PC-3 (cell line): ENCODE data around the gene ALS2CL. TPM values are rescaled to one million over a fixed set of nuclear protein-coding genes. Genes with fewer than 3 reads are reported as not detected.
A peak's percentile ranks its signal among the peaks of the same experiment; 100 is the strongest.

Source experiments
- ATAC-seq: fragments of 200-7000 bp; cut with Tn5 transposase; 2 replicates; pipeline ENCODE4 v1.9.1; 2020; ENCODE audit warnings: mild to moderate bottlenecking, moderate library complexity
- BruUV-seq: library from RNA; stranded (reverse); fragments of 400-500 nt; replicated peaks from 2 replicates; lab custom pipeline; 2021; lab: Mats Ljungman, UMichigan
- CTCF ChIA-PET: fragments of 300-600 bp; sonication (Branson Sonifier 250); formaldehyde crosslinking; loops from one replicate; lab custom pipeline; 2022; ENCODE audit warnings: antibody characterized with exemption; lab: Charles Lee
- POLR2A ChIA-PET: fragments of 300-600 bp; sonication (Branson Sonifier 250); formaldehyde crosslinking; loops from one replicate; lab custom pipeline; 2022; ENCODE audit warnings: antibody characterized with exemption; ENCODE audit not compliant: unreplicated experiment; lab: Charles Lee
- DNase-seq: peaks from one replicate; pipeline ENCODE4 v3.0.0-alpha.2; 2015
- H2AFZ ChIP-seq: fragments of 300-600 bp; sonication (generic); 2 replicates; pipeline ENCODE4 v1.6.0; 2016; ENCODE audit warnings: antibody characterized with exemption, low read length
- H3F3A ChIP-seq: fragments of 300-600 bp; sonication (generic); one replicate; pipeline ENCODE4 v1.6.0; 2017; ENCODE audit warnings: antibody characterized with exemption, low read length, control low read depth, mild to moderate bottlenecking; ENCODE audit not compliant: unreplicated experiment
- H3K27ac ChIP-seq: fragments of 300-600 bp; sonication (generic); 2 replicates; pipeline ENCODE4 v1.5.1; 2016; ENCODE audit warnings: mild to moderate bottlenecking, low read length
- H3K27me3 ChIP-seq: fragments of 300-600 bp; sonication (generic); 2 replicates; pipeline ENCODE4 v1.6.1; 2016; ENCODE audit warnings: low read length, mixed read lengths
- H3K36me3 ChIP-seq: fragments of 300-600 bp; sonication (generic); 2 replicates; pipeline ENCODE4 v1.6.1; 2016; ENCODE audit warnings: low read depth, mixed run types, low read length, mixed read lengths
- H3K4me1 ChIP-seq: fragments of 300-600 bp; sonication (generic); 2 replicates; pipeline ENCODE4 v1.5.1; 2016; ENCODE audit warnings: low read length; ENCODE audit not compliant: insufficient read depth
- H3K4me2 ChIP-seq: fragments of 300-600 bp; sonication (generic); 2 replicates; pipeline ENCODE4 v1.6.0; 2016; ENCODE audit warnings: low read length
- H3K4me3 ChIP-seq: fragments of 300-600 bp; sonication (generic); 2 replicates; pipeline ENCODE4 v1.5.1; 2016; ENCODE audit warnings: mild to moderate bottlenecking, low read length, mixed read lengths
- H3K79me2 ChIP-seq: fragments of 300-600 bp; sonication (generic); 2 replicates; pipeline ENCODE4 v1.6.1; 2017; ENCODE audit warnings: low read length, mixed read lengths
- H3K9ac ChIP-seq: fragments of 300-600 bp; sonication (generic); 2 replicates; pipeline ENCODE4 v1.6.0; 2016; ENCODE audit warnings: mild to moderate bottlenecking, low read length
- H3K9me2 ChIP-seq: fragments of 300-600 bp; sonication (generic); replicated peaks from 2 replicates; pipeline ENCODE4 v1.6.1; 2016; ENCODE audit warnings: mixed run types, low read length, mixed read lengths
- H3K9me3 ChIP-seq: fragments of 300-600 bp; sonication (generic); 2 replicates; pipeline ENCODE4 v1.6.1; 2016; ENCODE audit warnings: low read length, mixed read lengths
- H4K20me1 ChIP-seq: fragments of 300-600 bp; sonication (generic); 2 replicates; pipeline ENCODE4 v1.6.1; 2016; ENCODE audit warnings: low read length, mixed read lengths
- EZH2 ChIP-seq: fragments of 300-600 bp; sonication (generic); IDR thresholded peaks from one replicate; pipeline ENCODE4 v1.6.1; 2017; ENCODE audit warnings: antibody characterized with exemption, mild to moderate bottlenecking, low read length; ENCODE audit not compliant: unreplicated experiment
- EZH2phosphoT487 ChIP-seq: fragments of 300-600 bp; sonication (generic); IDR thresholded peaks from 2 replicates; pipeline ENCODE4 v1.6.1; 2018; ENCODE audit warnings: mild to moderate bottlenecking, antibody characterized with exemption, low read length, borderline replicate concordance
- intact Hi-C: fragments of 100-400 bp; cut with micrococcal nuclease; formaldehyde crosslinking; loops from 2 replicates; pipeline ENCODE4 v1.9.0; 2023
- total RNA-seq: library from RNA; depleted of rRNA; stranded (reverse); fragments of >200 nt; gene quantifications from 2 replicates; pipeline ENCODE4 v1.2.3, GENCODE V29; 2014
- TF ChIP-seq, protein P1 (sequence below): fragments of 300-600 bp; sonication (generic); conservative IDR thresholded peaks from 2 replicates; pipeline ENCODE4 v1.5.1; 2017; ENCODE audit warnings: antibody characterized with exemption, low read depth, mild to moderate bottlenecking, low read length

Gene ALS2CL
- total RNA-seq, 1 experiment from 2014 or later = 30.1 TPM

GRCh38 chr3:46707601-46708011 lies 14.1 kb upstream of the ALS2CL start:
- ATAC-seq = no peak
- intact Hi-C loops = no loop called here
- ChIA-PET CTCF (interaction anchor here (1.0 kb wide), 1 partner anchor 187 kb away, joined by 3 read pairs; no protein-coding TSS in a partner anchor), POLR2A (no interaction called here)
- Histone ChIP-seq H3K36me3 (no peaks in the 10 kb centered on the region), H3K9me3 (no peaks in the 10 kb centered on the region), H3K9me2 (no peaks in the 10 kb centered on the region), H4K20me1 (no peaks in the 10 kb centered on the region), H3K9ac (no peak overlapping the region), H3K4me1 (peaks cover 13% of the 10 kb centered on the region), H3K79me2 (no peaks in the 10 kb centered on the region), H3K27ac (no peak overlapping the region), H3F3A (no peaks in the 10 kb centered on the region), H2AFZ (no peak overlapping the region), H3K4me3 (no peak overlapping the region), H3K27me3 (no peaks in the 10 kb centered on the region), H3K4me2 (no peak overlapping the region)
- BruUV-seq = no TSS peak
- DNase-seq = no peak
- no peak for TF ChIP-seq EZH2phosphoT487
- TF ChIP-seq EZH2 = no peak

DNA sequence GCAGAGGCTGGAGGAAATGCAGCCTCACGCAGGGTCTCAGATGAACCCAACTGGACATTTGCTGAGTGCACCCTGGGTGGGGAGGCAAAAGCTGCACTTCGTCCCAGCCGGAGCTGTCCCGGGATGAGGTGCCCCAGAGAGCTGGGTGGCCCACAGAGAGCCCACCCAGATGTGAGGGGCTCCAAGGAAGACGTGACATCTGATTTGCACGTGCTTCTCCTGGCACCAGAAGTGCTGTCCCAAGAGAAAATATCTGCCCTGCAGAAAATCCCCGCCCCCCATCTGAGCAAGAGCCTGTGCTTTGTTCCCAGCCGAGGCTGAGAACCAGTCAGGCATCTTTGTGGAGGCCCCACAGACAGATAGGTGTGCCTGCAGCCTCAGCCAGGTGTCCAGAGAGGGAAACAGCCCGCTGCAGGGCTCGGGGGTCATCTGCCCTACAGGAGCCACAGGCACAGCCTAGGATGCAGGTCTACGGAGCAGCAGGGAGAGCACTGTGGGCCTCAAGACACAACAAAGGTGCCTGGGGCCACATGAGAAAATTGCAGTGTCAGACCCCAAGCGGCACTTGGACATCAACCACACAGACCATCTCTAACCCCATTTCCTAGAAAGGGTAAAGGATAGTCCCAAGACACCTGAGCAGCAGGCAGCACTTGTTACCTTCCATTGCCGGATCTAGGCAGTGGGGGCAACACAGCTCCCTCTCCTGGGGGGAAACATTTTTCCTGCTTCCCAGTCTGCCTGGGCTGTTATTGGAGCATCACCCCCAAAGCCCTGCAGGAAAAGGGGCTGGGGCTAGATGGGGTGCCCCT lies 13.5 kb upstream of the ALS2CL start:
- no peaks in the 10 kb centered on the region for H3K79me2 ChIP-seq
- no peak overlapping the region for H3K4me3 ChIP-seq
- BruUV-seq = no TSS peak
- intact Hi-C loops = no loop called here
- no peak for ATAC-seq
- H4K20me1 ChIP-seq = no peaks in the 10 kb centered on the region
- H2AFZ ChIP-seq = no peak overlapping the region
- no peaks in the 10 kb centered on the region for H3K9me2 ChIP-seq
- H3K36me3 ChIP-seq = no peaks in the 10 kb centered on the region
- H3K4me1 ChIP-seq = peaks cover 13% of the 10 kb centered on the region
- H3K27me3 ChIP-seq = no peaks in the 10 kb centered on the region
- H3F3A ChIP-seq = no peaks in the 10 kb centered on the region
- H3K9me3 ChIP-seq = no peaks in the 10 kb centered on the region
- peak overlapping the region; percentile 65 for H3K4me2 ChIP-seq
- TF ChIP-seq, protein P1, sequence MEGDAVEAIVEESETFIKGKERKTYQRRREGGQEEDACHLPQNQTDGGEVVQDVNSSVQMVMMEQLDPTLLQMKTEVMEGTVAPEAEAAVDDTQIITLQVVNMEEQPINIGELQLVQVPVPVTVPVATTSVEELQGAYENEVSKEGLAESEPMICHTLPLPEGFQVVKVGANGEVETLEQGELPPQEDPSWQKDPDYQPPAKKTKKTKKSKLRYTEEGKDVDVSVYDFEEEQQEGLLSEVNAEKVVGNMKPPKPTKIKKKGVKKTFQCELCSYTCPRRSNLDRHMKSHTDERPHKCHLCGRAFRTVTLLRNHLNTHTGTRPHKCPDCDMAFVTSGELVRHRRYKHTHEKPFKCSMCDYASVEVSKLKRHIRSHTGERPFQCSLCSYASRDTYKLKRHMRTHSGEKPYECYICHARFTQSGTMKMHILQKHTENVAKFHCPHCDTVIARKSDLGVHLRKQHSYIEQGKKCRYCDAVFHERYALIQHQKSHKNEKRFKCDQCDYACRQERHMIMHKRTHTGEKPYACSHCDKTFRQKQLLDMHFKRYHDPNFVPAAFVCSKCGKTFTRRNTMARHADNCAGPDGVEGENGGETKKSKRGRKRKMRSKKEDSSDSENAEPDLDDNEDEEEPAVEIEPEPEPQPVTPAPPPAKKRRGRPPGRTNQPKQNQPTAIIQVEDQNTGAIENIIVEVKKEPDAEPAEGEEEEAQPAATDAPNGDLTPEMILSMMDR = no peak
- TF ChIP-seq EZH2 = no peak
- no peak for TF ChIP-seq EZH2phosphoT487
- no peak for DNase-seq
- CTCF ChIA-PET = interaction anchor here (1.0 to 2.0 kb wide), 3 partner anchors 188 to 202 kb away, joined by 3 to 11 read pairs (median 7); no protein-coding TSS in a partner anchor
- POLR2A ChIA-PET = no interaction called here
- no peak overlapping the region for H3K27ac ChIP-seq
- no peak overlapping the region for H3K9ac ChIP-seq

DNA sequence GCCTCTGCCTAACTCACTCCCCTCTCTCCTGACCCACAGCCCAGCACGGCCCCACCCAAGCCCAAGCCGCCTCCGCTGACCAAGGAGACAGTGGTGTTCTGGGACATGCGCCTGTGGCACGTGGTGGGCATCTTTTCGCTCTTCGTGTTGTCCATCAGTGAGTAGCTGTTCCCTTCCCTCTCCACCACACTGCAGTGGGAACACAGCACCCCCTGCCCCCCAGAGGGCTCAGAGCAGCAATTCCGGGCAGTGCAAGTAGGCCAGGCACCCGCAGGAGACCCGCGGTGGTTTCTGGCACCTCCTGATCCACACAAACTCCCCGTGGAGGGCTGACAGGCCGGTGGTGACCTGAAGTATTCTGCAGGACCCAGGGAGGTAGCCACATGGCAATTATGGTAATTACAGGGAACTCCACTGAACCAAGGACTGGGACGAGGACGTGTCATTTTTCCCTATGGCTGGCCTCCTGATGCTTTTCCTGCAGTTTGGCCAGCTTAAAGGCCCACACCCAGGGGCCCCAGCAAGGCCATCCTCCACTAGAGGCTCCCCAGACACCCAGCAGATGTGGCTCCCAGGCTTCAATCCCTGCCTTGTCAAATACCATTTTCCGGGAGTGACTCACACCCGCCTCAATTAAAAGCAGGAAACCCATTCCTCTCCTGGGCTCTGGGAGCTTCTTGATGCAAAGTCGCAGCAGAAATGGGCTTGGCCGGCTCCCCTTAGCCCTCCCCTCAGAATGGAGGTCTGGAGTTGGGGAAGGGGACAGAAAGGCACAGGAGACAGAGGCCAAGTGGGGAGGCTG lies 12.5 kb upstream of the ALS2CL start:
- Histone ChIP-seq H3K36me3 (no peaks in the 10 kb centered on the region), H3K9me2 (no peaks in the 10 kb centered on the region), H3K27me3 (no peaks in the 10 kb centered on the region), H3K27ac (no peak overlapping the region), H4K20me1 (no peaks in the 10 kb centered on the region), H2AFZ (peak overlapping the region; percentile 31; the same call in 1 of the 2 replicates), H3K79me2 (no peaks in the 10 kb centered on the region), H3K4me3 (no peak overlapping the region), H3K9ac (no peak overlapping the region), H3F3A (no peaks in the 10 kb centered on the region), H3K4me1 (peaks cover 13% of the 10 kb centered on the region), H3K4me2 (peak overlapping the region; percentile 65), H3K9me3 (no peaks in the 10 kb centered on the region)
- intact Hi-C loops = loop anchor here (1.0 kb wide), 2 partner anchors 189 to 203 kb away; no protein-coding TSS in a partner anchor
- ATAC-seq (peak; percentile 84), DNase-seq (peak; percentile 85)
- ChIA-PET CTCF (interaction anchor here (0.8 to 2.0 kb wide), 5 partner anchors 9 to 217 kb away, joined by 3 to 11 read pairs (median 4); no protein-coding TSS in a partner anchor), POLR2A (no interaction called here)
- TF ChIP-seq, protein P1 = peak; percentile 44; the same call in 1 of the 2 replicates
- no peak for TF ChIP-seq EZH2phosphoT487
- no TSS peak for BruUV-seq
